Lower leg skin (tissue), 3 donors: Measurements from ENCODE around the gene CHST12.

Experiments used
- CTCF ChIP-seq, 3 donors: fragments of 450-650 bp; IDR thresholded peaks; one replicate each; pipeline ENCODE4 v1.5.1; 2016; ENCODE audit warnings: antibody characterized with exemption in 3 of 3, mild to moderate bottlenecking in 3 of 3, moderate library complexity in 2 of 3
- POLR2A ChIP-seq, 2 donors: fragments of 450-650 bp; IDR thresholded peaks; one replicate each; pipeline ENCODE4 v1.6.1; 2016 to 2017; ENCODE audit warnings: antibody characterized with exemption in 2 of 2, mild to moderate bottlenecking in 1 of 2, moderate library complexity in 1 of 2

GRCh38 chr7:2371329-2371728 is 32.1 kb upstream of the CHST12 start:
- no peak for TF ChIP-seq POLR2A (IDR thresholded peaks at IDR 0.05)
- TF ChIP-seq CTCF (IDR thresholded peaks at IDR 0.05): no peak
